Astrocyte of the hippocampus (primary cell): ENCODE data around the gene SQSTM1.
"Not testable (repeated sequence)": the region's sequence is repeated elsewhere in the genome, so short reads cannot be mapped to it uniquely, and the experiment has no call there.

Experiments used
- DNase-seq: peaks from one replicate; pipeline ENCODE4 v3.0.0; 2011; ENCODE audit warnings: low read depth, low spot score

SQSTM1 gene

GRCh38 chr5:179820483-179821297, at the start of gene SQSTM1:
Gene SQSTM1 (plus strand): TSS chr5:179820905. CDS start chr5:179820937, 32 bp downstream.
- peak; percentile 94 for DNase-seq

- DNase-seq = no peak
These were observed 49.3 kb upstream of the SQSTM1 start for GRCh38 chr5:179771311-179771895.

GRCh38 chr5:179772351-179772750, 48.4 kb upstream of the SQSTM1 start:
- no peak for DNase-seq

GRCh38 chr5:179773686-179774040, 47.0 kb upstream of the SQSTM1 start:
- DNase-seq = no peak

GRCh38 chr5:179774442-179774841, 46.3 kb upstream of the SQSTM1 start:
- DNase-seq = no peak

GRCh38 chr5:179776411-179776938, 44.2 kb upstream of the SQSTM1 start:
- DNase-seq = no peak

GRCh38 chr5:179777456-179777855, 43.2 kb upstream of the SQSTM1 start:
- no peak for DNase-seq

GRCh38 chr5:179777909-179778308, 42.8 kb upstream of the SQSTM1 start:
- no peak for DNase-seq

- no peak for DNase-seq
These were observed 42.1 kb upstream of the SQSTM1 start for GRCh38 chr5:179778591-179778990.

GRCh38 chr5:179779826-179780225, 40.9 kb upstream of the SQSTM1 start:
- no peak for DNase-seq

GRCh38 chr5:179780362-179780761, 40.3 kb upstream of the SQSTM1 start:
- no peak for DNase-seq

GRCh38 chr5:179781846-179782245, 38.9 kb upstream of the SQSTM1 start:
- DNase-seq = no peak

GRCh38 chr5:179783128-179783527, 37.6 kb upstream of the SQSTM1 start:
- no peak for DNase-seq

- DNase-seq = no peak
These were observed 33.8 kb upstream of the SQSTM1 start for GRCh38 chr5:179786861-179787260.

- no peak for DNase-seq
These were observed 32.4 kb upstream of the SQSTM1 start for GRCh38 chr5:179788193-179788854.

- DNase-seq = not testable (repeated sequence)
These were observed 31.4 kb upstream of the SQSTM1 start for GRCh38 chr5:179789278-179789677.

- DNase-seq = no peak
These were observed 28.7 kb upstream of the SQSTM1 start for GRCh38 chr5:179791881-179792611.

- no peak for DNase-seq
These were observed 27.9 kb upstream of the SQSTM1 start for GRCh38 chr5:179792612-179793467.

GRCh38 chr5:179793468-179794139, 27.1 kb upstream of the SQSTM1 start, which contains the start of gene LTC4S:
Gene LTC4S (plus strand): TSS chr5:179793986. CDS start chr5:179794081, 95 bp downstream.
- peak; percentile 77 for DNase-seq

GRCh38 chr5:179794171-179794570, 26.5 kb upstream of the SQSTM1 start:
- no peak for DNase-seq
